Gastrocnemius medialis (tissue), 4 donors: ENCODE data around the gene RNF215. TPM values are rescaled to one million over a fixed set of nuclear protein-coding genes. Genes with fewer than 3 reads are reported as not detected.
"Not testable (repeated sequence)": the region's sequence is repeated elsewhere in the genome, so short reads cannot be mapped to it uniquely, and the experiment has no call there.

ENCODE experiments used
- ATAC-seq, 2 donors: fragments of 150-250 bp; one replicate each; pipeline ENCODE4 v1.9.1; 2016
- DNase-seq, 2 donors: peaks; one replicate each; pipeline ENCODE4 v3.0.0-alpha.2; 2019
- H3K27ac ChIP-seq, 4 donors: fragments of 200-600 bp; sonication (generic); 1 replicate in 1 of 4; 2 replicates in 3 of 4; pipeline ENCODE4 v1.5.1; 2016 to 2018; ENCODE audit warnings: mild to moderate bottlenecking in 2 of 4, moderate library complexity in 1 of 4
- H3K27me3 ChIP-seq, 3 donors: fragments of 200-600 bp; sonication (generic) in 2 of 3; 1 replicate in 1 of 3; 2 replicates in 2 of 3; pipeline versions ENCODE4 v1.5.1 to v1.6.0; 2016 to 2019; ENCODE audit warnings: mild to moderate bottlenecking in 1 of 3, moderate library complexity in 1 of 3
- H3K36me3 ChIP-seq, 2 donors: fragments of 200-600 bp; sonication (generic) in 1 of 2; one replicate each; pipeline ENCODE4 v1.5.1; 2017 to 2018
- H3K4me1 ChIP-seq, 2 donors: fragments of 200-600 bp; sonication (generic) in 1 of 2; one replicate each; pipeline ENCODE4 v1.5.1; 2016 to 2017; ENCODE audit warnings: mild to moderate bottlenecking in 2 of 2
- H3K4me3 ChIP-seq, 4 donors: fragments of 200-600 bp; sonication (generic) in 3 of 4; 1 replicate in 1 of 4; 2 replicates in 3 of 4; pipeline ENCODE4 v1.5.1; 2016 to 2019; ENCODE audit warnings: mild to moderate bottlenecking in 2 of 4
- H3K9me3 ChIP-seq, 3 donors: fragments of 200-600 bp; sonication (generic) in 2 of 3; 1 replicate in 1 of 3; 2 replicates in 2 of 3; pipeline ENCODE4 v1.5.1; 2016 to 2019
- POLR2A ChIP-seq, 2 donors: fragments of 450-650 bp; IDR thresholded peaks; one replicate each; pipeline ENCODE4 v1.6.1; 2017; ENCODE audit warnings: antibody characterized with exemption in 2 of 2, mild to moderate bottlenecking in 2 of 2, moderate library complexity in 2 of 2
- in situ Hi-C, 4 donors: fragments of 200-750 bp; cut with MboI; loops; one replicate each; pipeline versions ENCODE4 v1.15.0 to v1.8.0; 2017; ENCODE audit warnings: low sequenced_read_pairs in 4 of 4
- intact Hi-C: fragments of 100-400 bp; cut with DNase I; formaldehyde crosslinking; loops from one replicate; pipeline ENCODE4 v1.15.1; 2023; ENCODE audit warnings: low total_unique reads
- total RNA-seq, 4 donors: library from RNA; depleted of rRNA; stranded (reverse); fragments of >200 nt; gene quantifications; one replicate each; pipeline versions ENCODE4 v1.1.0 to v1.2.3, GENCODE V29; 2016
- TF ChIP-seq, protein P1 (sequence below), 5 experiments: fragments of 450-650 bp in 3 of 5; fragments of 200-600 bp in 2 of 5; sonication (generic) in 2 of 5; IDR thresholded peaks in 4 of 5; conservative IDR thresholded peaks in 1 of 5; 1 replicate in 4 of 5; 2 replicates in 1 of 5; pipeline ENCODE4 v1.5.1; 2016 to 2019; ENCODE audit warnings: antibody characterized with exemption in 5 of 5, mild to moderate bottlenecking in 3 of 5, moderate library complexity in 3 of 5

Gene RNF215
- total RNA-seq, 4 donors from 2014 or later: 4.7 to 11.2 (median 8.1) TPM

- Histone ChIP-seq H3K27ac (no peak overlapping the region), H3K27me3 (peaks cover 9 to 11% (median 10%) of the 10 kb centered on the region in 3 donors), H3K36me3 (peaks cover 0 to 3% of the 10 kb centered on the region in 2 donors), H3K9me3 (no peaks in the 10 kb centered on the region), H3K4me3 (no peak overlapping the region), H3K4me1 (peaks cover 0 to 4% of the 10 kb centered on the region in 2 donors)
- TF ChIP-seq POLR2A (IDR thresholded peaks at IDR 0.05): no peak
- TF ChIP-seq, protein P1, sequence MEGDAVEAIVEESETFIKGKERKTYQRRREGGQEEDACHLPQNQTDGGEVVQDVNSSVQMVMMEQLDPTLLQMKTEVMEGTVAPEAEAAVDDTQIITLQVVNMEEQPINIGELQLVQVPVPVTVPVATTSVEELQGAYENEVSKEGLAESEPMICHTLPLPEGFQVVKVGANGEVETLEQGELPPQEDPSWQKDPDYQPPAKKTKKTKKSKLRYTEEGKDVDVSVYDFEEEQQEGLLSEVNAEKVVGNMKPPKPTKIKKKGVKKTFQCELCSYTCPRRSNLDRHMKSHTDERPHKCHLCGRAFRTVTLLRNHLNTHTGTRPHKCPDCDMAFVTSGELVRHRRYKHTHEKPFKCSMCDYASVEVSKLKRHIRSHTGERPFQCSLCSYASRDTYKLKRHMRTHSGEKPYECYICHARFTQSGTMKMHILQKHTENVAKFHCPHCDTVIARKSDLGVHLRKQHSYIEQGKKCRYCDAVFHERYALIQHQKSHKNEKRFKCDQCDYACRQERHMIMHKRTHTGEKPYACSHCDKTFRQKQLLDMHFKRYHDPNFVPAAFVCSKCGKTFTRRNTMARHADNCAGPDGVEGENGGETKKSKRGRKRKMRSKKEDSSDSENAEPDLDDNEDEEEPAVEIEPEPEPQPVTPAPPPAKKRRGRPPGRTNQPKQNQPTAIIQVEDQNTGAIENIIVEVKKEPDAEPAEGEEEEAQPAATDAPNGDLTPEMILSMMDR (IDR thresholded peaks at IDR 0.05 in 4 of 5, conservative IDR thresholded peaks at IDR 0.05 in 1 of 5): no peak
- DNase-seq (no peak), ATAC-seq (no peak)
- in situ Hi-C loops: no loop called here
- intact Hi-C loops: no loop called here
These were observed 15.0 kb upstream of the RNF215 start for GRCh38 chr22:30402028-30402765.

DNA sequence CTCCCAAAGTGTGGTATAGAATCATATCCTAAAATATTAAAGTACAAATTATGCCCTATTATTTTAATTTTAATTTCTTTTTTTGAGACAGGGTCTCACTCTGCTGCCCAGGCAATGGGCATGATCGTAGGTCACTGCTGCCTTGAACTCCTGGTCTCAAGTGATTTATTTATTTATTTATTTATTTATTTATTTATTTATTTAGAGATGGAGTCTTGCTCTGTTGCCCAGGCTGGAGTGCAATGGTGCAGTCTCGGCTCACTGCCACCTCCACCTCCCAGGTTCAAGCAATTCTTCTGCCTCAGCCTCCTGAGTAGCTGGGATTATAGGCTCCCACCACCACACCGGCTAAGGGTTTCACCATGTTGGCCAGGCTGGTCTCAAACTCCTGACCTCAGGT lies 13.8 kb upstream of the RNF215 start:
- intact Hi-C loops, H3K36me3 ChIP-seq, DNase-seq, H3K9me3 ChIP-seq, ATAC-seq, in situ Hi-C loops, H3K27ac ChIP-seq, H3K4me3 ChIP-seq: not testable (repeated sequence)
- H3K27me3 ChIP-seq: peaks cover 18 to 19% (median 18%) of the 10 kb centered on the region in 3 donors
- peaks cover 0 to 14% of the 10 kb centered on the region in 2 donors for H3K4me1 ChIP-seq

GRCh38 chr22:30400159-30400558 lies 12.9 kb upstream of the RNF215 start:
- no peak overlapping the region for H3K4me3 ChIP-seq
- ATAC-seq (no peak), DNase-seq (no peak)
- in situ Hi-C loops (no loop called here), intact Hi-C loops (no loop called here)
- TF ChIP-seq, protein P1 (IDR thresholded peaks at IDR 0.05 in 4 of 5, conservative IDR thresholded peaks at IDR 0.05 in 1 of 5): no peak
- no peak for TF ChIP-seq POLR2A (IDR thresholded peaks at IDR 0.05)
- peaks cover 24 to 28% (median 24%) of the 10 kb centered on the region in 3 donors for H3K27me3 ChIP-seq
- H3K36me3 ChIP-seq: no peaks in the 10 kb centered on the region
- H3K27ac ChIP-seq: no peak overlapping the region
- peaks cover 0 to 14% of the 10 kb centered on the region in 2 donors for H3K4me1 ChIP-seq
- no peaks in the 10 kb centered on the region for H3K9me3 ChIP-seq

DNA sequence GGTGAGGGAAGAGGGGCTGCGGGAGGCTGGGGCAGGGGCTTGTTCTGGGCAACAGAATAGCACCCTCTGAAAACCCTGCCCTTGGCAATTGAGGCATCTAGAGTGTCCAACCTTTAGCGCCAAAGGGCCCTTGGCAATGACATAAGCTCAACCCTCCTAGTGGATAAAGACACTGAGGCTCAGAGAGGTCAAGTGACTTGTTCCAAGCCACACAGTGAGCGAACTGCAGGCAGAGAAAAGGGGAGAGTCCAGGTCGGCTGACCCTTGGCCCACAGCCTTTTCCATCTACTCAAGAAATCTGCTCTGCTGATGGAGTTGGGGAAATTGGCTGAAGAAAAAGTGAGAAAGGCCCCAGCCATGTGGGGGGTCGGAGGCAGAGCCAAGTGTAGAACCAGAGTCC lies 12.5 kb upstream of the RNF215 start:
- DNase-seq: no peak
- peaks cover 0 to 14% of the 10 kb centered on the region in 2 donors for H3K4me1 ChIP-seq
- H3K27me3 ChIP-seq: peaks cover 24 to 31% (median 29%) of the 10 kb centered on the region in 3 donors
- no peaks in the 10 kb centered on the region for H3K36me3 ChIP-seq
- TF ChIP-seq, protein P1 (IDR thresholded peaks at IDR 0.05 in 4 of 5, conservative IDR thresholded peaks at IDR 0.05 in 1 of 5): no peak
- no peak for TF ChIP-seq POLR2A (IDR thresholded peaks at IDR 0.05)
- no peak for ATAC-seq
- no peak overlapping the region for H3K27ac ChIP-seq
- no peaks in the 10 kb centered on the region for H3K9me3 ChIP-seq
- in situ Hi-C loops: loop anchor here (10.0 to 25.0 kb wide), 4 partner anchors 85 to 287 kb away; partner anchors contain the start of genes CASTOR1 (in 1 of the 4) and OSM (in 1 of the 4)
- intact Hi-C loops: no loop called here
- H3K4me3 ChIP-seq: no peak overlapping the region
